Measurements from ENCODE around the gene JPH4. TPM values are rescaled to one million over a fixed set of nuclear protein-coding genes. Genes with fewer than 3 reads are reported as not detected.

The JPH4 gene
- total RNA-seq, 1 experiment from 2014 or later: 0.15 TPM

- no peak overlapping the region for H2AFZ ChIP-seq (ENCODE audit: low read depth, low read length, poor library complexity, severe bottlenecking)
- no peaks in the 10 kb centered on the region for H4K20me1 ChIP-seq (ENCODE audit: insufficient read depth)
- H3K9me2 ChIP-seq (ENCODE audit: insufficient read depth): no peaks in the 10 kb centered on the region
- ATAC-seq: no peak
- TF ChIP-seq EZH2phosphoT487 (IDR thresholded peaks at IDR 0.05; ENCODE audit: borderline replicate concordance) (no peak), TCF7L2 (IDR thresholded peaks at IDR 0.05; ENCODE audit: borderline replicate concordance, extremely low read depth, insufficient read depth, insufficient read length) (no peak), EGR1 (IDR thresholded peaks at IDR 0.05; ENCODE audit: low read depth) (no peak), JUND (IDR thresholded peaks at IDR 0.05) (no peak), ZBTB33 (IDR thresholded peaks at IDR 0.05; ENCODE audit: extremely low read depth, insufficient replicate concordance, low read length) (no peak), RAD21 (IDR thresholded peaks at IDR 0.05; ENCODE audit: low read depth) (no peak), CTCF (IDR thresholded peaks at IDR 0.05 in 2 of 3, conservative IDR thresholded peaks at IDR 0.05 in 1 of 3; ENCODE audit: borderline replicate concordance in 1 of 3, insufficient read depth in 1 of 3, low read depth in 2 of 3, low read length in 2 of 3) (no peak), ZNF274 (IDR thresholded peaks at IDR 0.05; ENCODE audit: low read depth, low read length) (no peak), POLR2A (IDR thresholded peaks at IDR 0.05; ENCODE audit: borderline replicate concordance, extremely low read depth, insufficient read depth, insufficient read length) (no peak), SIN3A (IDR thresholded peaks at IDR 0.05; ENCODE audit: low read depth) (no peak)
- H3K79me2 ChIP-seq (ENCODE audit: insufficient read depth, low read length): no peaks in the 10 kb centered on the region
- ChIA-PET CTCF (interaction anchor here (1.2 to 2.0 kb wide), 3 partner anchors 18 to 53 kb away, joined by 3 to 9 read pairs (median 4); no protein-coding TSS in a partner anchor), RAD21 (ENCODE audit: low non-redundant PET in 1 of 2, low total read pairs in 2 of 2, uncharacterized antibody in 2 of 2, unreplicated experiment in 2 of 2) (no interaction called here), POLR2A (no interaction called here)
- intact Hi-C loops (cut with micrococcal nuclease): no loop called here
- H3K27ac ChIP-seq (ENCODE audit: low read depth, low read length): no peak overlapping the region
- H3K4me2 ChIP-seq (ENCODE audit: low read length): no peak overlapping the region
- DNase-seq (ENCODE audit: low read depth, low spot score): no peak
- no peak overlapping the region for H3K9ac ChIP-seq (ENCODE audit: low read length)
- no peak overlapping the region for H3K4me3 ChIP-seq (replicated peaks in 1 of 2; ENCODE audit: low read depth in 1 of 2, low read length in 2 of 2)
- no peaks in the 10 kb centered on the region for H3K27me3 ChIP-seq (ENCODE audit: insufficient read depth, low read length)
- no peaks in the 10 kb centered on the region for H3K9me3 ChIP-seq (ENCODE audit: control insufficient read depth in 1 of 2, insufficient read depth in 1 of 2, low read depth in 1 of 2, low read length in 2 of 2)
- H3K36me3 ChIP-seq (ENCODE audit: control insufficient read depth in 1 of 2, insufficient read depth in 2 of 2, low read length in 2 of 2): no peaks in the 10 kb centered on the region
- BruUV-seq (replicated peaks): no TSS peak
- no peaks in the 10 kb centered on the region for H3K4me1 ChIP-seq (ENCODE audit: control insufficient read depth in 1 of 2, insufficient read depth in 2 of 2, low read length in 2 of 2)
Observed at GRCh38 chr14:23613242-23614070, 34.9 kb upstream of the JPH4 start.
